ENCODE measurements around the gene CELF3. TPM values are rescaled to one million over a fixed set of nuclear protein-coding genes. Genes with fewer than 3 reads are reported as not detected.

The CELF3 gene
- total RNA-seq, 4 donors from 2014 or later, result 0.22 to 0.93 (median 0.40) TPM; not detected in 1

- no peak for ATAC-seq
- H3K27ac ChIP-seq, result no peak overlapping the region
- TF ChIP-seq POLR2A (IDR thresholded peaks at IDR 0.05) (no peak), POLR2AphosphoS5 (IDR thresholded peaks at IDR 0.05) (no peak), CTCF (IDR thresholded peaks at IDR 0.05) (no peak), EP300 (IDR thresholded peaks at IDR 0.05) (no peak)
- no peaks in the 10 kb centered on the region for H3K27me3 ChIP-seq
- no peaks in the 10 kb centered on the region for H3K9me3 ChIP-seq
- H3K4me1 ChIP-seq, result no peaks in the 10 kb centered on the region
- WGBS, 2 donors (ENCODE audit: low coverage in 1 of 2), result 97% methylated on average over 4 of the region's 5 CpGs; no CpG with 5 or more reads in 1 of the 2 donors
- H3K4me3 ChIP-seq, result no peak overlapping the region
- peaks cover 3 to 60% of the 10 kb centered on the region in 2 donors for H3K36me3 ChIP-seq
Observed at GRCh38 chr1:151701515-151701914, 15.1 kb downstream of the CELF3 start.

GRCh38 chr1:151693057-151693651 is 23.4 kb downstream of the CELF3 start:
- Histone ChIP-seq H3K4me3 (no peak overlapping the region), H3K9me3 (no peaks in the 10 kb centered on the region), H3K27ac (no peak overlapping the region), H3K4me1 (no peaks in the 10 kb centered on the region), H3K36me3 (peaks cover 0 to 64% of the 10 kb centered on the region in 2 donors), H3K27me3 (no peaks in the 10 kb centered on the region)
- ATAC-seq, result no peak
- TF ChIP-seq EP300 (IDR thresholded peaks at IDR 0.05), result no peak
- TF ChIP-seq POLR2AphosphoS5 (IDR thresholded peaks at IDR 0.05), result no peak
- peak in 3 of 4 experiments; percentile 41 to 55 (median 45) for TF ChIP-seq CTCF (IDR thresholded peaks at IDR 0.05)
- WGBS, 2 donors (ENCODE audit: low coverage in 1 of 2), result 58 to 79% methylated on average over 3 to 4 of the region's 4 CpGs

GRCh38 chr1:151692226-151692625 is 24.4 kb downstream of the CELF3 start:
- 55 to 80% methylated on average over 2 to 3 of the region's 3 CpGs for WGBS, 2 donors (ENCODE audit: low coverage in 1 of 2)
- no peak for ATAC-seq
- Histone ChIP-seq H3K9me3 (no peaks in the 10 kb centered on the region), H3K27ac (no peak overlapping the region), H3K4me1 (peaks cover 0 to 4% (median 0%) of the 10 kb centered on the region in 3 donors), H3K4me3 (no peak overlapping the region), H3K27me3 (no peaks in the 10 kb centered on the region), H3K36me3 (peaks cover 0 to 60% of the 10 kb centered on the region in 2 donors)
- TF ChIP-seq EP300 (IDR thresholded peaks at IDR 0.05) (no peak), POLR2A (IDR thresholded peaks at IDR 0.05) (no peak), CTCF (IDR thresholded peaks at IDR 0.05) (no peak), POLR2AphosphoS5 (IDR thresholded peaks at IDR 0.05) (no peak)

GRCh38 chr1:151689494-151689893 is 27.1 kb downstream of the CELF3 start:
- TF ChIP-seq CTCF (IDR thresholded peaks at IDR 0.05) (no peak), EP300 (IDR thresholded peaks at IDR 0.05) (no peak), POLR2AphosphoS5 (IDR thresholded peaks at IDR 0.05) (no peak)
- WGBS, 2 donors (ENCODE audit: low coverage in 1 of 2), result 64 to 72% methylated on average over 4 of the region's 4 CpGs
- ATAC-seq, result no peak

GRCh38 chr1:151686561-151686960 is 30.0 kb downstream of the CELF3 start:
- H3K4me1 ChIP-seq, result peaks cover 0 to 18% (median 0%) of the 10 kb centered on the region in 3 donors
- TF ChIP-seq POLR2AphosphoS5 (IDR thresholded peaks at IDR 0.05), result no peak
- TF ChIP-seq POLR2A (IDR thresholded peaks at IDR 0.05), result no peak
- no peak for TF ChIP-seq EP300 (IDR thresholded peaks at IDR 0.05)
- no peak for TF ChIP-seq CTCF (IDR thresholded peaks at IDR 0.05)
- H3K9me3 ChIP-seq, result no peaks in the 10 kb centered on the region
- H3K4me3 ChIP-seq, result no peak overlapping the region
- H3K36me3 ChIP-seq, result peaks cover 0 to 52% of the 10 kb centered on the region in 2 donors
- WGBS, 2 donors (ENCODE audit: low coverage in 1 of 2), result 94% methylated on average over 2 of the region's 2 CpGs
- no peak for ATAC-seq
- no peaks in the 10 kb centered on the region for H3K27me3 ChIP-seq
- peak overlapping the region in 1 of 4 donors; percentile 43 for H3K27ac ChIP-seq

More at GRCh38 chr1:151689494-151689893, 27.1 kb downstream of the CELF3 start:
- Histone ChIP-seq H3K27me3 (no peaks in the 10 kb centered on the region), H3K4me3 (no peak overlapping the region), H3K4me1 (peaks cover 0 to 12% (median 0%) of the 10 kb centered on the region in 3 donors), H3K27ac (no peak overlapping the region), H3K9me3 (no peaks in the 10 kb centered on the region), H3K36me3 (peaks cover 0 to 60% of the 10 kb centered on the region in 2 donors)
